ENCODE data around the gene ZNF205. TPM values are rescaled to one million over a fixed set of nuclear protein-coding genes. Genes with fewer than 3 reads are reported as not detected.

ZNF205 gene
- total and polyA plus RNA-seq, 2 of the 13 experiments (the other 11 are each of a cell fraction or from before 2014, with no cell fraction given): 5.8 to 10.2 TPM

- no peak for TF ChIP-seq ZNF569 (CRISPR knock-in tag; IDR thresholded peaks at IDR 0.05; ENCODE audit: borderline replicate concordance)
- no peak for TF ChIP-seq ZBTB14 (CRISPR knock-in tag; IDR thresholded peaks at IDR 0.05)
- TF ChIP-seq TSC22D2 (CRISPR knock-in tag; IDR thresholded peaks at IDR 0.05; ENCODE audit: borderline replicate concordance): 0 out of 2 replicates have a peak, but pooled peaks have one; percentile 45
- TF ChIP-seq ZSCAN21 (CRISPR knock-in tag; IDR thresholded peaks at IDR 0.05; ENCODE audit: borderline replicate concordance): no peak
- no peak for TF ChIP-seq ZNF235 (CRISPR knock-in tag; IDR thresholded peaks at IDR 0.05; ENCODE audit: borderline replicate concordance)
- no peak for TF ChIP-seq TBL1XR1 (IDR thresholded peaks at IDR 0.05; ENCODE audit: borderline replicate concordance, low read length, partially characterized antibody)
- no peak; the same call in 1 of the 2 replicates for TF ChIP-seq KAT7 (CRISPR knock-in tag; IDR thresholded peaks at IDR 0.05; ENCODE audit: borderline replicate concordance)
- TF ChIP-seq PATZ1 (CRISPR knock-in tag; IDR thresholded peaks at IDR 0.05): peak; percentile 49
- TF ChIP-seq ZNF10 (CRISPR knock-in tag; IDR thresholded peaks at IDR 0.05; ENCODE audit: borderline replicate concordance, low read depth): no peak
- TF ChIP-seq TIGD3 (CRISPR knock-in tag; IDR thresholded peaks at IDR 0.05; ENCODE audit: borderline replicate concordance): no peak
- no peak for TF ChIP-seq NFE2L1 (CRISPR knock-in tag; IDR thresholded peaks at IDR 0.05; ENCODE audit: borderline replicate concordance)
- 0 out of 2 replicates have a peak, but pooled peaks have one; percentile 44 for TF ChIP-seq ETV6 (CRISPR knock-in tag; conservative IDR thresholded peaks at IDR 0.05)
- no peak for TF ChIP-seq ZNF367 (CRISPR knock-in tag; IDR thresholded peaks at IDR 0.05; ENCODE audit: borderline replicate concordance)
- TF ChIP-seq SALL2 (CRISPR knock-in tag; IDR thresholded peaks at IDR 0.05): 0 out of 2 replicates have a peak, but pooled peaks have one; percentile 17
- TF ChIP-seq NRL (CRISPR knock-in tag; IDR thresholded peaks at IDR 0.05; ENCODE audit: borderline replicate concordance): peak; percentile 63; the same call in 1 of the 2 replicates
- TF ChIP-seq ARID5B (CRISPR knock-in tag; IDR thresholded peaks at IDR 0.05): peak; percentile 71
Measured at GRCh38 chr16:3152277-3152990, 40.0 kb downstream of the ZNF205 start (continued).

Data from HepG2 (cell line).